Cardiac fibroblast (primary cell): ENCODE measurements around the gene ASCL2.

ENCODE experiments used
- DNase-seq, 2 donors: peaks; one replicate each; pipeline versions ENCODE4 v3.0.0 to v3.0.0-alpha.2; 2010; ENCODE audit warnings: low read depth in 2 of 2
- H3K4me3 ChIP-seq, 2 donors: replicated peaks in 1 of 2; 1 replicate in 1 of 2; 2 replicates in 1 of 2; pipeline ENCODE4 v1.5.1; 2011; ENCODE audit warnings: low read depth in 2 of 2, low read length in 2 of 2, mild to moderate bottlenecking in 2 of 2, moderate library complexity in 1 of 2
- CTCF ChIP-seq: IDR thresholded peaks from one replicate; pipeline ENCODE4 v1.5.1; 2011; ENCODE audit warnings: low read depth, mild to moderate bottlenecking, low read length, inconsistent platforms

The ASCL2 gene

GRCh38 chr11:2222451-2222850, 47.9 kb downstream of the ASCL2 start:
- H3K4me3 ChIP-seq, result no peak overlapping the region
- no peak for TF ChIP-seq CTCF
- DNase-seq, result no peak

- DNase-seq, result no peak
- no peak for TF ChIP-seq CTCF
Observed at GRCh38 chr11:2221591-2221990, 48.8 kb downstream of the ASCL2 start.

GRCh38 chr11:2221024-2221423, 49.4 kb downstream of the ASCL2 start:
- H3K4me3 ChIP-seq, result no peak overlapping the region
- DNase-seq, result no peak
- TF ChIP-seq CTCF, result no peak

More at GRCh38 chr11:2221591-2221990, 48.8 kb downstream of the ASCL2 start:
- H3K4me3 ChIP-seq, result no peak overlapping the region

- DNase-seq, result no peak
- no peak for TF ChIP-seq CTCF
Observed at GRCh38 chr11:2220173-2220771, 50.1 kb downstream of the ASCL2 start.

GRCh38 chr11:2219318-2220017, 50.9 kb downstream of the ASCL2 start:
- H3K4me3 ChIP-seq, result no peak overlapping the region
- TF ChIP-seq CTCF, result no peak
- DNase-seq, result no peak

More at GRCh38 chr11:2220173-2220771, 50.1 kb downstream of the ASCL2 start:
- H3K4me3 ChIP-seq, result no peak overlapping the region
